ENCODE results near the gene ABCG2.

GRCh38 chr4:88159229-88159725, 838 bp upstream of the ABCG2 start:
- TF ChIP-seq FOXP1 (CRISPR knock-in tag; IDR thresholded peaks at IDR 0.05; ENCODE audit: borderline replicate concordance): no peak
- TF ChIP-seq CTCF (IDR thresholded peaks at IDR 0.05): no peak
- TF ChIP-seq E2F4 (CRISPR knock-in tag; IDR thresholded peaks at IDR 0.05; ENCODE audit: borderline replicate concordance, low read depth): no peak
- no peak for TF ChIP-seq USF1 (CRISPR knock-in tag; IDR thresholded peaks at IDR 0.05)
- TF ChIP-seq ATF1 (CRISPR knock-in tag; IDR thresholded peaks at IDR 0.05): no peak
- TF ChIP-seq E2F5 (CRISPR knock-in tag; IDR thresholded peaks at IDR 0.05): no peak
- TF ChIP-seq ZNF121 (CRISPR knock-in tag; IDR thresholded peaks at IDR 0.05): no peak
- no peak for TF ChIP-seq STAT6 (CRISPR knock-in tag; conservative IDR thresholded peaks at IDR 0.05; ENCODE audit: low read depth)
- no peak for TF ChIP-seq MYBL2 (CRISPR knock-in tag; IDR thresholded peaks at IDR 0.05)
- no peak for TF ChIP-seq ZBTB43 (CRISPR knock-in tag; IDR thresholded peaks at IDR 0.05)
- TF ChIP-seq SP1 (CRISPR knock-in tag; conservative IDR thresholded peaks at IDR 0.05): no peak
- TF ChIP-seq NFYB (CRISPR knock-in tag; conservative IDR thresholded peaks at IDR 0.05; ENCODE audit: low read depth): no peak

Data from WTC11 (cell line).